ENCODE data around the gene RAB5B.

Gene RAB5B

DNA sequence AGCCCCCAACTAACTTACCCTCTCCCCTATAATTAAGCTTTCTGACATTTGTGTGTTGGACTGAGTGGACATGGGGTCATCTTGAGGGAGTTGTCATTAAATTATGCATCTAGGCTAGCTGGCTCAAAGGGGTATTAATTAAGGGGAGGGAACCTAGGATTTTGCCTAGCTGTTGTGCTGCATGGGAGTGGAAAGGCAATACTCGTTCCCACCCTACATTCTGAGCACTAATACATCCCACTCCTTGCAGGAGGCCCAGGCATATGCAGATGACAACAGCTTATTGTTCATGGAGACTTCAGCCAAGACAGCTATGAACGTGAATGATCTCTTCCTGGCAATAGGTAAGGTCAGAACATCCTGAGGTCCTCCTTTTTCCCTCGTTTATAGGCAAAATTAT lies 17.2 kb downstream of the RAB5B start (continued):
- TF ChIP-seq, protein P1, sequence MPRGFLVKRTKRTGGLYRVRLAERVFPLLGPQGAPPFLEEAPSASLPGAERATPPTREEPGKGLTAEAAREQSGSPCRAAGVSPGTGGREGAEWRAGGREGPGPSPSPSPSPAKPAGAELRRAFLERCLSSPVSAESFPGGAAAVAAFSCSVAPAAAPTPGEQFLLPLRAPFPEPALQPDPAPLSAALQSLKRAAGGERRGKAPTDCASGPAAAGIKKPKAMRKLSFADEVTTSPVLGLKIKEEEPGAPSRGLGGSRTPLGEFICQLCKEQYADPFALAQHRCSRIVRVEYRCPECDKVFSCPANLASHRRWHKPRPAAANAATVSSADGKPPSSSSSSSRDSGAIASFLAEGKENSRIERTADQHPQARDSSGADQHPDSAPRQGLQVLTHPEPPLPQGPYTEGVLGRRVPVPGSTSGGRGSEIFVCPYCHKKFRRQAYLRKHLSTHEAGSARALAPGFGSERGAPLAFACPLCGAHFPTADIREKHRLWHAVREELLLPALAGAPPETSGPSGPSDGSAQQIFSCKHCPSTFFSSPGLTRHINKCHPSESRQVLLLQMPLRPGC (tag by site-specific recombination; IDR thresholded peaks at IDR 0.05) = no peak
- no peak for TF ChIP-seq PRDM1 (tag by site-specific recombination; IDR thresholded peaks at IDR 0.05)
- TF ChIP-seq ZNF280D (tag by site-specific recombination; IDR thresholded peaks at IDR 0.05) = no peak
- no peak for TF ChIP-seq ZSCAN23 (tag by site-specific recombination; IDR thresholded peaks at IDR 0.05)
- TF ChIP-seq MZF1 (tag by site-specific recombination; IDR thresholded peaks at IDR 0.05; ENCODE audit: borderline replicate concordance) = no peak
- TF ChIP-seq ZNF140 (tag by site-specific recombination; IDR thresholded peaks at IDR 0.05) = no peak
- TF ChIP-seq ZNF747 (tag by site-specific recombination; IDR thresholded peaks at IDR 0.05) = no peak
- no peak for TF ChIP-seq ZBTB21 (tag by site-specific recombination; IDR thresholded peaks at IDR 0.05)

- Histone ChIP-seq H3K4me1 (ENCODE audit: control insufficient read depth, insufficient read depth, low read length) (no peaks in the 10 kb centered on the region; the same call in 1 of the 2 replicates), H3K36me3 (ENCODE audit: control insufficient read depth in 2 of 2, insufficient read depth in 1 of 2, low read length in 2 of 2) (peaks cover 45 to 69% of the 10 kb centered on the region in 2 experiments), H3K9me3 (ENCODE audit: control insufficient read depth, insufficient read depth, low read depth, low read length) (no peaks in the 10 kb centered on the region), H3K4me3 (ENCODE audit: low read depth, low read length) (no peak overlapping the region), H3K27ac (ENCODE audit: extremely low read depth, low read depth, low read length) (no peak overlapping the region)
- peak; percentile 43 for TF ChIP-seq ZNF366 (tag by site-specific recombination; conservative IDR thresholded peaks at IDR 0.05)
- no peak for TF ChIP-seq TRIM28 (IDR thresholded peaks at IDR 0.05; ENCODE audit: borderline replicate concordance, low read length)
- 0 out of 2 replicates have a peak, but pooled peaks have one; percentile 15 for TF ChIP-seq SCRT1 (tag by site-specific recombination; IDR thresholded peaks at IDR 0.05; ENCODE audit: borderline replicate concordance)
- TF ChIP-seq, protein P2, sequence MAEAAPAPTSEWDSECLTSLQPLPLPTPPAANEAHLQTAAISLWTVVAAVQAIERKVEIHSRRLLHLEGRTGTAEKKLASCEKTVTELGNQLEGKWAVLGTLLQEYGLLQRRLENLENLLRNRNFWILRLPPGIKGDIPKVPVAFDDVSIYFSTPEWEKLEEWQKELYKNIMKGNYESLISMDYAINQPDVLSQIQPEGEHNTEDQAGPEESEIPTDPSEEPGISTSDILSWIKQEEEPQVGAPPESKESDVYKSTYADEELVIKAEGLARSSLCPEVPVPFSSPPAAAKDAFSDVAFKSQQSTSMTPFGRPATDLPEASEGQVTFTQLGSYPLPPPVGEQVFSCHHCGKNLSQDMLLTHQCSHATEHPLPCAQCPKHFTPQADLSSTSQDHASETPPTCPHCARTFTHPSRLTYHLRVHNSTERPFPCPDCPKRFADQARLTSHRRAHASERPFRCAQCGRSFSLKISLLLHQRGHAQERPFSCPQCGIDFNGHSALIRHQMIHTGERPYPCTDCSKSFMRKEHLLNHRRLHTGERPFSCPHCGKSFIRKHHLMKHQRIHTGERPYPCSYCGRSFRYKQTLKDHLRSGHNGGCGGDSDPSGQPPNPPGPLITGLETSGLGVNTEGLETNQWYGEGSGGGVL (tag by site-specific recombination; IDR thresholded peaks at IDR 0.05) = no peak
- TF ChIP-seq ZNF792 (tag by site-specific recombination; IDR thresholded peaks at IDR 0.05) = no peak
- peak; percentile 91 for TF ChIP-seq PRDM10 (tag by site-specific recombination; IDR thresholded peaks at IDR 0.05)
- no peak for TF ChIP-seq ZNF585B (tag by site-specific recombination; IDR thresholded peaks at IDR 0.05)
- peak; percentile 56; the same call in 1 of the 2 replicates for TF ChIP-seq SCRT2 (tag by site-specific recombination; IDR thresholded peaks at IDR 0.05)
- no peak for TF ChIP-seq ZNF544 (tag by site-specific recombination; IDR thresholded peaks at IDR 0.05)
- no peak for TF ChIP-seq REPIN1 (tag by site-specific recombination; IDR thresholded peaks at IDR 0.05; ENCODE audit: low read depth)
- TF ChIP-seq BCL11B (tag by site-specific recombination; IDR thresholded peaks at IDR 0.05; ENCODE audit: low read depth) = no peak
- TF ChIP-seq ZNF837 (tag by site-specific recombination; IDR thresholded peaks at IDR 0.05) = no peak
- no peak for TF ChIP-seq ZNF558 (tag by site-specific recombination; IDR thresholded peaks at IDR 0.05)
- no peak for TF ChIP-seq ZNF48 (tag by site-specific recombination; IDR thresholded peaks at IDR 0.05)
- TF ChIP-seq ZNF350 (tag by site-specific recombination; IDR thresholded peaks at IDR 0.05) = no peak
- TF ChIP-seq KLF16 (tag by site-specific recombination; IDR thresholded peaks at IDR 0.05) = no peak
- TF ChIP-seq ZNF302 (tag by site-specific recombination; IDR thresholded peaks at IDR 0.05; ENCODE audit: low read depth) = no peak
- ChIA-PET POLR2A (interaction anchor here (0.9 to 1.0 kb wide), 2 partner anchors 9 to 19 kb away, joined by 3 to 4 read pairs; partner anchors contain the start of gene RAB5B), CTCF (interaction anchor here (0.7 to 2.4 kb wide), 4 partner anchors 20 to 128 kb away, joined by 3 to 11 read pairs (median 4); partner anchors contain the start of gene RAB5B)
These were observed 19.5 kb downstream of the RAB5B start for GRCh38 chr12:55993230-55993853.
